Aorta (tissue), 5 donors: ENCODE results near the gene ANKRD13C. TPM values are rescaled to one million over a fixed set of nuclear protein-coding genes. Genes with fewer than 3 reads are reported as not detected.

Experiments used
- ATAC-seq: fragments of 200-7000 bp; cut with Tn5 transposase; one replicate; pipeline ENCODE4 v1.9.1; 2022; ENCODE audit warnings: moderate library complexity; ENCODE audit not compliant: low FRiP score
- DNase-seq, 2 donors: peaks; one replicate each; pipeline ENCODE4 v3.0.0-alpha.2; 2020
- H3K27ac ChIP-seq, 2 donors: one replicate each; pipeline ENCODE4 v1.5.1; 2013; ENCODE audit warnings: low read length in 2 of 2, mild to moderate bottlenecking in 2 of 2, moderate library complexity in 2 of 2, control low read depth in 1 of 2, inconsistent platforms in 1 of 2, low read depth in 1 of 2
- H3K27me3 ChIP-seq, 2 donors: one replicate each; pipeline ENCODE4 v1.6.1; 2013; ENCODE audit warnings: control low read depth in 1 of 2, low read length in 1 of 2, mild to moderate bottlenecking in 1 of 2, moderate library complexity in 1 of 2; ENCODE audit not compliant: insufficient read depth in 2 of 2, control insufficient read depth in 1 of 2
- H3K36me3 ChIP-seq, 2 donors: one replicate each; pipeline ENCODE4 v1.6.1; 2013; ENCODE audit warnings: control low read depth in 1 of 2, low read length in 1 of 2, mild to moderate bottlenecking in 1 of 2; ENCODE audit not compliant: insufficient read depth in 2 of 2, control insufficient read depth in 1 of 2
- H3K4me1 ChIP-seq, 2 donors: one replicate each; pipeline ENCODE4 v1.6.1; 2013; ENCODE audit warnings: low read length in 2 of 2, control low read depth in 1 of 2, mild to moderate bottlenecking in 1 of 2, moderate library complexity in 1 of 2; ENCODE audit not compliant: insufficient read depth in 2 of 2, control insufficient read depth in 1 of 2
- H3K4me3 ChIP-seq, 2 donors: one replicate each; pipeline ENCODE4 v1.5.1; 2013; ENCODE audit warnings: low read length in 2 of 2, control low read depth in 1 of 2, mild to moderate bottlenecking in 1 of 2
- H3K9me3 ChIP-seq: one replicate; pipeline ENCODE4 v1.6.1; 2013; ENCODE audit warnings: mild to moderate bottlenecking, low read length; ENCODE audit not compliant: control insufficient read depth
- WGBS, 2 donors: extraction: QIAGEN DNeasy Blood & Tissue Kit; methylation state at CpG; one replicate each; pipeline ENCODE4 v1.1.7; 2013; 5-methylcytosine and 5-hydroxymethylcytosine counted together
- intact Hi-C, 2 donors: fragments of 100-400 bp; cut with DNase I; formaldehyde crosslinking; loops; one replicate each; pipeline versions ENCODE4 v1.14.2 to v1.15.0; 2022
- long read RNA-seq, 2 donors: library from polyadenylated mRNA; unstranded; transcript quantifications; one replicate each; pipeline ENCODE4 v2.0.0, GENCODE V29; 2020 to 2021
- polyA plus RNA-seq, 2 donors: library from polyadenylated mRNA; stranded (reverse); fragments of 200-250 nt; gene quantifications; one replicate each; pipeline ENCODE4 v1.2.3, GENCODE V29; 2013
- total RNA-seq, 2 donors: library from RNA; stranded (reverse); fragmentation: NEBNext Ultra II Directional; extraction: Animal tissue kit (Norgen Biotek cat#: 25700); gene quantifications; one replicate each; pipeline ENCODE4 v1.2.1, GENCODE V29; 2021
- donor health status: healthy with polysubstance abuse.
- donor health status: Bipolar disorder and iron deficiency.
- donor health status: DM: no; HTN: no; CAD: no.
- donor health status: DM: no; HTN: no; CAD: no.
- donor health status: DM: yes; HTN: yes; CAD: no.

ANKRD13C gene, protein sequence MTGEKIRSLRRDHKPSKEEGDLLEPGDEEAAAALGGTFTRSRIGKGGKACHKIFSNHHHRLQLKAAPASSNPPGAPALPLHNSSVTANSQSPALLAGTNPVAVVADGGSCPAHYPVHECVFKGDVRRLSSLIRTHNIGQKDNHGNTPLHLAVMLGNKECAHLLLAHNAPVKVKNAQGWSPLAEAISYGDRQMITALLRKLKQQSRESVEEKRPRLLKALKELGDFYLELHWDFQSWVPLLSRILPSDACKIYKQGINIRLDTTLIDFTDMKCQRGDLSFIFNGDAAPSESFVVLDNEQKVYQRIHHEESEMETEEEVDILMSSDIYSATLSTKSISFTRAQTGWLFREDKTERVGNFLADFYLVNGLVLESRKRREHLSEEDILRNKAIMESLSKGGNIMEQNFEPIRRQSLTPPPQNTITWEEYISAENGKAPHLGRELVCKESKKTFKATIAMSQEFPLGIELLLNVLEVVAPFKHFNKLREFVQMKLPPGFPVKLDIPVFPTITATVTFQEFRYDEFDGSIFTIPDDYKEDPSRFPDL
- total RNA-seq (10 to 100 TPM; 25.6 to 28.3 TPM), polyA plus RNA-seq (10 to 100 TPM in 1 of 2 donors, 1 to 10 TPM in 1; 5.6 to 13.3 TPM)
- long read RNA-seq, donor 1, full-length matches to known transcripts, result 3 of 40 reads
- long read RNA-seq, donor 1, partial matches to known transcripts, result 13 of 40 reads
- long read RNA-seq, donor 1, other reads (novel, unspliced or antisense), result 24 of 40 reads
- long read RNA-seq, donor 2, full-length matches to known transcripts, result 9 of 24 reads
- long read RNA-seq, donor 2, partial matches to known transcripts, result 4 of 24 reads
- long read RNA-seq, donor 2, other reads (novel, unspliced or antisense), result 11 of 24 reads

DNA sequence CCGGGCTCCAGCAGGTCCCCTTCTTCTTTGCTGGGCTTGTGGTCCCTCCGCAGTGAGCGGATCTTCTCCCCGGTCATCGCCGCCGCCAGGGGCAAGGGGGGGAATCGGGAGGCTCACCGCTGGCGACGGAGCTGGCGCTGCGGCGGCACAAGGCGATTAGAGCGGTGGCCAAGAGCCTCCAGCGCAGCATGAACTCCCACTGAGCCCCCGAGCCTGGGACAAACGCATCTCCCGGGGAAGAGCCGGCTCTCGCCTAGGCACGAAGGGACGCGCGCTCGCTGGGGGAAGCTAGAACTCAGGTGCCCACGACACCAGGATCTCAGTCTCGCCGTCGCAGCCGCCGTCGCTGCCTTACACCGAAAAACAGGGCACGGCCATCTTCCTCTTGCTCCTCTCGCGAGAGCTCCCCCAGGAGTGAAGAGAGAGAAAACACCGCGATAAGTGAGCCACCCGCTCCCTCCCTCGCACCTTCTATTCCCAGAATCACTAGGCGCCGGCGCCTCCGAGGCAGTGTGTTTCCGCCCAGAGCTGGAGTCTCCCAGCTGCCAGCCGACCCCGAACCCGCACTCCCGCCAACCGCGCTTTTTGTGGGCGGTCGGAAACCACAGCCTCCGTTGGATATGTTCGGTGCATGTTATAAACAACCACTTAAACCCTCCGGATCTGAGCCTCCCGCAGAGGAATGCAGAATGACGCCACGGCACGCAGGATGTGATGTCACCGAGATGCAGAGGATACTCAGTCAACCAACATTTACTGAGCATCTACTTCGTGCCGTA is at the start of gene ANKRD13C:
ANKRD13C (minus strand) TSS at position 391 of the 779 bp plus-strand sequence; CDS start at position 77, 314 bp downstream.
- Histone ChIP-seq H3K36me3 (no peaks in the 10 kb centered on the region), H3K27ac (peak within 1 kb of the TSS; percentile 78 to 91), H3K27me3 (no peaks in the 10 kb centered on the region), H3K4me1 (peaks cover 0 to 2% of the 10 kb centered on the region in 2 donors), H3K4me3 (peak within 1 kb of the TSS; percentile 49 to 87), H3K9me3 (no peaks in the 10 kb centered on the region)
- DNase-seq (peak; percentile 95 to 97), ATAC-seq (peak; percentile 100)
- intact Hi-C loops, result loop anchor here (2.0 to 10.0 kb wide), 3 partner anchors 56 to 150 kb away; partner anchors contain the start of genes CTH (in 2 of the 2), LRRC40 (in 1 of the 2) and SRSF11 (in 1 of the 2)
- WGBS, 2 donors, result 0 to 1% methylated on average over 65 of the region's 65 CpGs

GRCh38 chr1:70403759-70404158 is 49.2 kb upstream of the ANKRD13C start:
- DNase-seq (no peak), ATAC-seq (no peak)
- intact Hi-C loops, result no loop called here
- 74 to 81% methylated on average over 2 of the region's 2 CpGs for WGBS, 2 donors
- Histone ChIP-seq H3K36me3 (no peaks in the 10 kb centered on the region), H3K4me1 (no peaks in the 10 kb centered on the region), H3K27ac (no peak overlapping the region), H3K9me3 (no peaks in the 10 kb centered on the region), H3K27me3 (no peaks in the 10 kb centered on the region), H3K4me3 (no peak overlapping the region)

DNA sequence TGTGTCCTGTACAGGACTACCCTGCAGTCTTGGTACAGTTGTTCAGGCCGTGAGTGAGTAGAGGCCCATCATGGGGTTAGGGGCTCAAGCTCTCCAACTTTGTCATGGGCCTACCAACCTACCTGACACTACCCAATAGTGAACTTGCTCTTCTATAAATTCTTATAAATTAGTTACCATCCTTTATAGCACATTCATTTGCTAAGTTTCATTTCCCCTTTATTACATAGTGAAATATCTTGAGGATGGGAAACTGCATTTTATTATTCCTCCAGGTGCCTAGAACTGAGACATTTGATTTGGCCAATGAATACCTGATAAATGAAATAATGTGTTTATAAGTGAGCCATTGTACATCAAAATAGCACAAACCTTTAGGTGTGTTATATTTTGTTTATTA is 47.5 kb upstream of the ANKRD13C start:
- intact Hi-C loops, result no loop called here

GRCh38 chr1:70400335-70400734 is 45.8 kb upstream of the ANKRD13C start:
- Histone ChIP-seq H3K36me3 (no peaks in the 10 kb centered on the region), H3K4me1 (no peaks in the 10 kb centered on the region), H3K27me3 (no peaks in the 10 kb centered on the region), H3K27ac (no peak overlapping the region), H3K4me3 (no peak overlapping the region), H3K9me3 (no peaks in the 10 kb centered on the region)
- WGBS, 2 donors, result 81 to 87% methylated on average over 1 of the region's 1 CpG
- DNase-seq (no peak), ATAC-seq (no peak)
- intact Hi-C loops, result no loop called here

More for the DNA sequence above, 47.5 kb upstream of the ANKRD13C start:
- Histone ChIP-seq H3K4me3 (no peak overlapping the region), H3K4me1 (no peaks in the 10 kb centered on the region), H3K27me3 (no peaks in the 10 kb centered on the region), H3K27ac (no peak overlapping the region), H3K9me3 (no peaks in the 10 kb centered on the region), H3K36me3 (no peaks in the 10 kb centered on the region)
- ATAC-seq (no peak), DNase-seq (no peak)
- WGBS, 2 donors, result 85 to 93% methylated on average over 1 of the region's 1 CpG

DNA sequence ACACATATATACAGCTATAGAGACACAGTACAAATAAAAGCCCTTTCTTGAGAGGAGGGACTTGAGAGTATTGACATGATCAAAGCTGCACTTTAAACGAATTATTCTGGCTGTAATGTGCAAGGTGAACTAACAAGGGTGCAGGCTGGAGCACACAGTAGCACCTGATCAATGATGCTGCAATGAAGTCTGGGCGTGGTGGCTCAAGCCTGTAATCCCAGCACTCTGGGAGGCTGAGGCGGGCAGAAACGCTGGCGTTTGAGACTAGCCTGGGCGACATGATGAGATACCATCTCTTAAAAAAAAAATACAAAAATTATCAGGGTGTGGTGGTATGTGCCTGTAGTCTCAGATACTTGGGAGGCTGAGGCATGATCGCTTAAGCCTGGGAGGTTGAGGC is 42.5 kb upstream of the ANKRD13C start:
- 84 to 89% methylated on average over 7 of the region's 7 CpGs for WGBS, 2 donors
- no peak for ATAC-seq
- H3K4me1 ChIP-seq, result no peaks in the 10 kb centered on the region

GRCh38 chr1:70396607-70397006 is 42.1 kb upstream of the ANKRD13C start:
- intact Hi-C loops, result no loop called here

More for the DNA sequence above, 42.5 kb upstream of the ANKRD13C start:
- Histone ChIP-seq H3K27me3 (no peaks in the 10 kb centered on the region), H3K36me3 (no peaks in the 10 kb centered on the region), H3K27ac (no peak overlapping the region), H3K9me3 (no peaks in the 10 kb centered on the region), H3K4me3 (no peak overlapping the region)
- intact Hi-C loops, result no loop called here
- no peak for DNase-seq

GRCh38 chr1:70392626-70393025 is 38.1 kb upstream of the ANKRD13C start:
- intact Hi-C loops, result no loop called here
- ATAC-seq, result no peak
- no peak overlapping the region for H3K27ac ChIP-seq

More at GRCh38 chr1:70396607-70397006, 42.1 kb upstream of the ANKRD13C start:
- ATAC-seq (no peak), DNase-seq (no peak)
- no peak overlapping the region for H3K27ac ChIP-seq
- H3K27me3 ChIP-seq, result no peaks in the 10 kb centered on the region
- no peaks in the 10 kb centered on the region for H3K4me1 ChIP-seq
- H3K9me3 ChIP-seq, result no peaks in the 10 kb centered on the region
- 79% methylated on average over 2 of the region's 2 CpGs for WGBS, 2 donors
- no peak overlapping the region for H3K4me3 ChIP-seq
- no peaks in the 10 kb centered on the region for H3K36me3 ChIP-seq

GRCh38 chr1:70387507-70387906 is 33.0 kb upstream of the ANKRD13C start:
- no peaks in the 10 kb centered on the region for H3K4me1 ChIP-seq
- ATAC-seq, result no peak
- no peaks in the 10 kb centered on the region for H3K36me3 ChIP-seq
- H3K27me3 ChIP-seq, result no peaks in the 10 kb centered on the region
- H3K4me3 ChIP-seq, result no peak overlapping the region
- 89 to 92% methylated on average over 5 of the region's 5 CpGs for WGBS, 2 donors
- intact Hi-C loops, result no loop called here
- H3K27ac ChIP-seq, result no peak overlapping the region
- DNase-seq, result no peak
- no peaks in the 10 kb centered on the region for H3K9me3 ChIP-seq

More at GRCh38 chr1:70392626-70393025, 38.1 kb upstream of the ANKRD13C start:
- H3K4me1 ChIP-seq, result no peaks in the 10 kb centered on the region
- no peaks in the 10 kb centered on the region for H3K36me3 ChIP-seq
- DNase-seq, result no peak
- H3K27me3 ChIP-seq, result no peaks in the 10 kb centered on the region
- no peaks in the 10 kb centered on the region for H3K9me3 ChIP-seq
- H3K4me3 ChIP-seq, result no peak overlapping the region
